T-helper 2 cell (primary cell): ENCODE measurements around the gene INPP4A.
A peak's percentile ranks its signal among the peaks of the same experiment; 100 is the strongest.

Experiments used
- DNase-seq, 5 experiments: peaks; one replicate each; pipeline versions ENCODE4 v3.0.0 to v3.0.0-alpha.2; 2012 to 2022

Gene INPP4A

DNA sequence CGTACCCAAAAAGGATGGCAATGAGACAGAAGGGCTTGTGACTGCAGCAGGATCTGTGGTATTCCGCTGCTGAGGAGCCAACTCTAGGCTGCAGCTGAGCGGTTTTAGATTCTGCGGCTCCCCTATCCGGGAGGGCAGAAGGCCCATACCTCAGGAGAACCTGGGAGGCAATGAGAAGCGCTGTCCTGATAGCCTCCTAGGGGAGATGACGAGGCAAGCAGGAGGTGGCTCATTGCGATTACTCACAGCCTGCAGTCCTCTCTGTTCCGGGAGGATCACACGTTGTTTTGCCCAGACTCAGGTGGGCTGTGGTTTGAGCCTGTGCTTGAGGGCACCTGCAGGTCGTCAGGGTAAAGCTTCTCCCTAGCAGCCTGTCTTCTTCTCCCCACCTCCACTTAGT is 98.6 kb downstream of the INPP4A start:
- DNase-seq, result no peak

DNA sequence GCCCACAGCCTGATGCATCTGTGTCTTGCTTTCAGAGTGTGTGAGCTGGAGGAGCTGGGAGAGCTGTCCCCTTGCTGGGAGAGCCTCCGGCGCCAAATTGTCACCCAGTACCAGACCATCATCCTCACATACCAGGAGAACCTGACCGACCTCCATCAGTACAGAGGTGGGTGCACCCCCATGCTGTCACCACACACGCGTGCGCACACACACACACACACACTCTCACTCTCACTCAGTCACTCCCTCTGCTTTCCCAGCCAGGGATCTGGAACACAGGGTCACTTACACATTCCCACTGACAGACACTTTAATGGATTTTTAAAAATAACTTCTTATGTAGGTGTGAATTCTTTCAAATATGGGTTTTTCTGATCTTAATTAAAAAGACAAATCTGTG is 99.2 kb downstream of the INPP4A start:
- DNase-seq, result no peak

- DNase-seq, result no peak
Observed at GRCh38 chr2:98545591-98545990, 100.9 kb downstream of the INPP4A start.

DNA sequence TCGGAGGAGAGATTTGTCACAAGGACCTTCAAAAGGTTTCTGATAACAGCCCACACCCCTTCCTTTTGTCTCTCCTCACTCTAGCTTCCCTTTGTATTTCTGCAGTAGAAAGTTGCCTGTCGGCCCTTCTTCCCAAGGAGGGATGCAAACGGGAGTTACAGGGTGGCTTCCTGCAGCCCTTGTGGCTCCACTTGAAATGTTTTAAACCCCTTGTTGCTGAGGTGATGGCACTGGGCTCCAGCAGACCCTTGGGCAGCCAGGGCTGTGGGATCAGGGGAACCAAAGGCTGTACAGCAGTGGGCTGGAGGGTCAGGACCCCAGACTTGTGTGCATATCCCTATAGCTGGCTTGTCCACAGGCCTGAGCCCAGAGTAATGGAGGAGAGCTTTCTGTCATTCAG is 101.5 kb downstream of the INPP4A start:
- no peak for DNase-seq

DNA sequence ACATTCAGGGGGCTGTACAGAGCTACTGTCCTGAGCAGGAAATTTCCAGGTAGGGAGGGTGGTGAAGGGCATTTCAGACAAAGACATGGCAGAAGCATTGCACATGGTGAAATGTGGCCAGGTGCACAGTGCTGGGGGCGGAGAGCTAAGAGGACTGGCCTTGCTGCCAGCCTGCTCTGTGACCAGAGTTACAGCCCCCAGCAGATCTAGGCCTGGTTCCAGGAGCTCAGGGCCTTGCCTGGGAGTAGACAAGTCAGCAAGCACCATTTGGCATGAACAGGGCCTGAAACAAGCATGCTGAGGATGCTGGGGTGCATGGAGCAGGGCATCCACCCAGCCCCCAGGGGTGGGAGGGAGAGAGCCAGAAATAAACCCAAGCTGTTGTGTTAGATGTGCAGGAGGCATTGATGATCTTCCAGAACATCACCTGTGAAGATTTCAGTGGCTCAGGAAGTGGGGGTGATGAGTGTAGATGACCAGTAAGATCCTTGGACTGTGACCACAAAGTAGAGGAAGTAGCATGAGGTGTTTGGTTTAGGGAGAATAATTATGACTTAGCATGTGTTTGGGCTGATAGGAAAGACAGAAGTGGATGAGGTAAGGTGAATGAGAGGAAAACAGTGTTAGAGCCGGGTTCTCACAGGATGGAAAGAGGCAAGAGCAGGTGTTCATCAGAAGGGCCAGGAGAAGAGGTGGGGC is 102.6 kb downstream of the INPP4A start:
- no peak for DNase-seq

DNA sequence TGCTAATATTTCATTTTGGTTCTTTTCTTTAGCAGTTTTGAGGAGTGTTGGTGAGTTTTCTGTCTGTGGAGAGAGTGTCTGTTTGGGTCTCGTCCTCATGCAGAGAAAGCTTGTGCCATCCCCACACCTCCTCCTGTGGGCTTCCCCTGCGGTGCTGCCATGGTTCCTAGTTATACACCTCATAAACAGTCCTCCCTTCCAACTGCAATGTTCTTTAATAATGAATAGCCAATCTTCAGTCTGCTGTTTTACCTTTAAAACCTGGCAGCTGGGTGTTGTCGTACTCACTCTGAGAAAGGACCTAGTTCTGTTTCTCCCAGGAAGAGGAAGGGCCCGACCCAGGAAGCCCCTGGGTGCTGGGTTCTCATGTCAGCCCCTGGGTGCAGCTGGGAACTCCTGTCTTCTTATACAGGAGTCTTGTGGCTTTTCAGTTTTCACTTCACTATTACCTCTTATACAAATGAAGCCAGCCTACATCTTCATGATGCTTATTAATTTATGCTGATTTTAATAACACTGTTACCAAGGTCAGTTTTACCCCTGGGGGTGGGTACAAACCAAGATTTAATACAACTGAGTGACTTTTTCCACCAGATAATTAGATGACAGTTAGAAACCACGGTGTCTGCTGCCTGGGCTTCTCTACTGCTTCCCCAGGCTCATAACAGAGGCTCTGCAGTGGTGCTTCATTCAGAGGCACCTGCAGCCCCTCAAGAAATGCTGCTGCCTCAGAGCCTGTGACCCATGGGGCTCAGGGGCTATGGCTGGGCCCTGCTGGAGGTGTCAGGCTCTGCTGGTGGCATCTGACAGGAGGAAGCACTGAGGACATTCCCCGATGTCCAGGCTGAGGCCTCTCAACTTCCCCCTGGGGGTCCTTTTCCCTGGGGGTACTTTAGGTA is 104.5 kb downstream of the INPP4A start:
- DNase-seq, result no peak

DNA sequence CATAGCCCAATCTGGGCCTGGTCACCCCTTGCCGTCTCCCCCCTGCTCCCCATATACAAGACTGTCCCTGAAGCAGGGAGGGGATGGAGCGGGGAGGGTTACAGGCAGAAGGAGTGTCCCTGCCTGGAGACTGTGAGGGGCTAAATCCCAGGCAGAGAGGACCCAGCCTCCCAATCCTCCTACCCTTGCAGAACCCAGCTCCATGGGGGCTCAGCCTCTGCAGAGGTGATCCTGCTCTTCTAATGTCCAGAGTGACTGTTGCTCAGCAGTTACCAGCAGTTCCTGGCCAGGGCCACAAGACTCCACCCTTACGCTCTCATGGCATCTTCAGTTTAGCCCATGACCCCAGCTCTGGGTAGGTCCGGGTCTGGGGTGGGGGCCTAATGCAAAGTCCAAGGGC is 105.5 kb downstream of the INPP4A start:
- DNase-seq, result no peak

- peak in 2 of 5 experiments; percentile 46 to 74 for DNase-seq
Observed at GRCh38 chr2:98551316-98551715, 106.7 kb downstream of the INPP4A start.

DNA sequence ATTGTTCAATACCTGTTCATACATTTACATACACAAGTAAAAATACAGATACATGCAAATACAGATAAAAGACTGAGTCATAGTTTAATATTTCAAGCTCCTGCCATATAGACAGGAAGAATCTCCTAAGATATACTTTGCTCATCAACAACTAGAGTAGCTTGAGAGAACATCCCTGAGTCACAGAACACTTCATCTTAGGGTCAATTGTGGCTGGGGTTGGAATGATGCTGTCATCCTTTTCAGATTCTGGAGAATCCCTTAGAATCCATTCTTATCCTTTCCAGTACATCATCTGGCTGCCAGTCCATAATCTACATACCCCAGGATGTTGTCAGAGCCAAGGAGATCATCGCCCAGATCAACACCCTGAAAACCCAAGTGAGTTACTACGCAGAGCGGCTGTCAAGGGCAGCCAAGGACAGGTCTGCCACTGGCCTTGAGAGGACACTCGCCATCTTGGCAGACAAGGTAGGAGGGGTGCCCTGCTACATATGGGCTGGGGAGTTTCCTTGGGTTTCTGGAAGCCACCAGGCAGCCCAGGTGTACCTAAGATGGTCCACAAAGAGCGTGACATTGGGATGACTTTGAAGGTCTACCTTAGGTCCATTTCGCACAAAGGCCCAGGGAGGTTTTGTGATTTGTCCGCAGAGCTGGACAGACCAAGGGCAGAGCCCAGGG is 108.0 kb downstream of the INPP4A start:
- DNase-seq, result no peak

DNA sequence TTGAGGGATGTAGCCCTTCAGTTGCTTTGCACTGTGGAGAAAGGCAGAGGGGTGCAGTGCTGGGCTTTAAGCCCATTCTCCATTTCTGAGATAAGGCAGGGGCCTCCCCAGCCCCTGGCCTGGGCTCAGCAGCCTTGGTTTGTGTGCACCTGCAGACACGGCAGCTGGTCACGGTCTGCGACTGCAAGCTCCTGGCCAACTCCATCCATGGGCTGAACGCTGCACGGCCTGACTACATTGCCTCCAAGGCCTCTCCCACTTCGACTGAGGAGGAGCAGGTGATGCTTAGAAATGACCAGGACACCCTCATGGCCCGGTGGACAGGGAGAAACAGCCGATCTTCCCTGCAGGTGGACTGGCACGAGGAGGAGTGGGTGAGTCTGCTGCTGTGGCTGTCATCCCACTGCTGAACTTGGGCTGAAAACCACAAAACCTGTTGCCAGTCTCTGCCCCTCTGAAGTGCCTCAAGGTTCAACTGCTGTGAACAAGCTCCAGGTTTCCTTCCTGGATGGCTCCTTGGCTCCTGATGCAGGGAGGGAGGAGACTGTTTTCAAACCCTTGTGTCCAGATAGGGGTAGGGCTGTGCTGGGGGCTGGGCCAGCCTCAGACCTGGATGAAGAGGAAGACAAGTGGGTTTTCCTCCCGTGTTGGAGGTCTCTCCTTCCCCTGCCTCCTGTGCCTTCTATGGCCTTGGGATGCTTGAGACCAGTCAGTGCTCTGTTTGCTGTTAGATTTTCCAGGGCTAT is 109.6 kb downstream of the INPP4A start:
- DNase-seq, result no peak

DNA sequence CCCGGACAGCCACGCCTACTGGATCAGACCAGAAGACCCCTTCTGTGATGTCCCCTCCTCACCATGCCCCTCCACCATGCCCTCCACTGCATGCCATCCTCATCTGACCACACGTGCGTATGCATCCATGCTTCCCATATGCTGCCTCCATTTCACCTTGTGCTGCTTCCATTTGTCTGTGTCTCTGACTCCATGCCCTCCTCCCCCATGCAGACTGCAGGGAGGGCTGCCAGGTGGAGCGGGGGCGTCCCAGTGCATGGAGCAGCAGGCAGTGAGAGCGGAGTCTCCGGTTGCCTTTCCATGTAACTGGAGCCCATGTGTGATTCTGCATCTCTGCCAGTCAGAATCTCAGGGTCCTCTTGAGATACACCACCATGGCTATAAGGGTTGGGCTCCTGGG is 111.0 kb downstream of the INPP4A start:
- DNase-seq, result no peak

DNA sequence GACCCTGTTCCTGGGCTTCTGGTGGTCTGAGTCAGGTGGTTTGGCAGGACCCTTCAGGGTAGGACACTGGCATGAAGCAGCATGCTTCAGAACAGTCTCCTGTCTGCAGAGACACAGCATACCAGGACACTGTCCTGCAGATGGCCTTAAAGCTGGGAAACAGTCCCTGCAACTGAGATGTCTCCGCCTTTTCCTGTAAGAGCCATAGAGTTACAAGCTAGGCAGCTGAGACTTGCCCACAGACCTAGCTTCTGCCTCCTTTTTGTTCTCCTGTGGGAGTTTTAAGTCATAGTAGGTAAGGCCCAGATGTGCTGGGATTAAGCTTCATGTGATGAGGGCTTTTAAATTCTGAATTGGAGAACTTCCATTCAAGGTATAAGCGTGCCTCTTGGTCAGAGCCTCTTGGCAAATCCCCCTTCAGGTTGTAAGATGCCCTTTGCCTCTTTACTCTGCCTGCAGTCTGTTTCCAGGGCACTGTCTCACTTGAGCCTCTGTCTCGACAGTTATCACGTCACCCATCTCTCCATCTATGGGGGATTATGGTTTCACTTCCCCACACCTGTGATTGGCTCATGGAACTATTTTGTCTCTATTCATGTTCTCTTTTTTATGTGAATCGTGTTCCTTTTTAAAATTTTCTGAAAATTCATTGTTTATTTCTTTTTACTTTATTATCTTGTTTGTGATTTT is 111.8 kb downstream of the INPP4A start:
- no peak for DNase-seq

- no peak for DNase-seq
Observed at GRCh38 chr2:98558852-98559530, 114.3 kb downstream of the INPP4A start.

DNA sequence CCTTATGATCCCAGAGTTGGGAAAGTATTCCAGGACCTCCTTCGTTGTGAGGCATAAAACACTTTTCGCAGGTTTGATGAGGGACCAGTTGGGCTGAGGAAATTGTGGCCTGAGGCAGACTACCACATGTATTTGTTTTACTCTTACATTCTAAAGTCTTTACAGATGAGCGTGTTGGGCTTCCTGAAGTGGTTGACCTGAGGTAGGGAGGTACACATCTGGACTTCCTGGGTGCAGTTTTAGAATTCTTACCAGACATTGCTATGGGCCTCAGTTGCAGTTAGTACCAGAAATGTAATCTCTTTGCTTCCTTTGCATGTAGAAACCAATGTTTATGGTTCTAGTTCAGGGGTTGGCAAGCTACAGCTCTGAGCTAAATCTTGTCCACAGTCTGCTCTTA is 114.9 kb downstream of the INPP4A start:
- peak in 1 of 5 experiments; percentile 63 for DNase-seq

DNA sequence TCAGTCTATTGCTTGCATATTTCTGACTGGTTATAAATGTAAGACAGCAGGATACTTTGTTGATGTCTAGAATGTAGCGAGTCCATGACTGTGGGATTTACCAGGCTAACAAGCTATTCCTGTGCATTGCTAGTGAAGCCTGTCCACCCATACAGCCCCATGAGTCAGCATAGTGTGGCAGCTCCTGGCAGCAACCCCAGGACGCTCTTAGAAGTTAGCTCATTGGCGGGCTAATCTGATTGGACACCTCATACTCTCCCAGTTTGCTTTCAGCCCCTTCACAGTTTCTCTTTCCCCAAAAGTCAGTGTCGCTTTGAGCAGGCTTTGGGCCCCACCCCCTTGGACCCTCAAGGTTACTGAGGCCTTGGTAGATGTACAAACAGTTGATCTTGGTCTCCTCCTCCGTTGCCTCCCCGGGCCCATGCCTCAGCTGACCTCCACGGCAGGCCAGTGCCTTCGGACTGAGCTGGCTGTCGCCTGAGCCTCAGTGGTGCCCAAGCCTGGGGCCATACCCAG is 115.7 kb downstream of the INPP4A start:
- no peak for DNase-seq

DNA sequence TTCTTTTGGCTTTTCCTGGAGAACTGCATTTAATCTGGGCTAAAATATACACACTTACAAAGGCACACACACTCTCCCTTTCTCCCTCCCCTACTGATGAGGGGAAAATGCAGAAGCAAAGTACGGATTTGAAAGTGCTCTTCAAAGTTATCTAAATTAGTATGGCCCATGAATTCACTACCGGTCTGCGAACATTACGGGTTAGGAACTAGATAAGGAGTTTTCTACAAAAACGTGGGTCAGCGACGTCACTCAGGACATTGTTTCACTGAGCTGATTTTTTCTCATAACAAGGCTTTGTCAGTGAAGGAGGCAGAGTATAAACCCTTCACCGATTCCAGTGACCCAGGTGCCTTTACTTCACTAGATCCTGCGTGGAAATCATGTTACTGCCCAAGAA is 116.4 kb downstream of the INPP4A start:
- DNase-seq, result no peak

- no peak for DNase-seq
Observed at GRCh38 chr2:98561902-98562695, 117.4 kb downstream of the INPP4A start.

- DNase-seq, result no peak
Observed at GRCh38 chr2:98563394-98563793, 118.7 kb downstream of the INPP4A start.

DNA sequence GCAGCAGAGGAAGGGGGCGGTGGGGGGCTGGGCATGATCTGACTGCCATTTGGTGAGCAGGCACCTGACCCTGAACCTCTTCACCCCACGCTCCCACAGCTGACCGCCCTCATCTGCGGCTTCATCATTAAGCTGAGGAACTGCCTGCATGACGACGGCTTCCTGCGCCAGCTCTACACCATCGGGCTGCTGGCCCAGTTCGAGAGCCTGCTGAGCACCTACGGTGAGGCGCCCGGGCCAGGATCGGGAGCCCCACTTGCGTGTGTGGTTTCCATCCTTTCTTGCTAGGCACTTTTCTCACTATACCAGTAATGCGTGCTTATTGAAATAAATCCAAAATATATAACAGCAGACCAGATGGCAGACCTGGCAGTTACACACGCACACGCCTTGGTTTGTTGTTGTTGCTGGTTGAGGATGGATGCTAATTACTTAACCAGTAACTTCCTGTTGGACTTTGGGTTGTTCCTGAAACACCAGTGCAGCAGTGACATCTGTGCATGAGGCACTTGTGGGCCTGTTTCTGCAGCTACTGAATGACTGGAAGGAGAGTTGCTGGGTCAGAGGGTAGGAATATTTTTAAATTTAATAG is 120.0 kb downstream of the INPP4A start:
- DNase-seq, result no peak

DNA sequence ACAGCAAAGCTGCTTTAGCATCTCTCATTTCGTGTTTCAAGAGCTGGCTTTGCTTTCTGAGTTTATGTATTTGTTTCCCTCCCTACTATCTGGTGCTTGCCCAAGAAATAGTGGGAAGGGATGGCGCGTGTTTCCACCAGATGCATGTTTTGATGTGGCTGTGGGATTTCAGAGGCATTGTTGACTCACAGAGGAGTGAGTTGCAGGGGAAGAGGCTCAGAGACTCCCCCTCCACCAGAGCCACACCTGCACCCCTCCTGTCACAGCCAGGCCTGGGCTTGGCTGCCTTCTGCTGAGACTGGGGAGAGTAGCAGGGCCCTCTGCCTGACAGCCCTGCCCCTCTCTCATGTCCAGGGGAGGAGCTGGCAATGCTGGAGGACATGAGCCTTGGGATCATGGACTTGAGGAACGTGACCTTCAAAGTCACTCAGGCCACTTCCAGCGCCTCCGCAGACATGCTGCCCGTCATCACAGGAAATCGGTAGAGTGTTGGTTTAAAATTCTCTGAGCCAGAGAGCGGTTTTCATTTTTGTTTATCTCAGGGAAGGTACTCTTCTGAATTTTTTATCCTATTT is 120.7 kb downstream of the INPP4A start:
- DNase-seq, result no peak
